Measurements from ENCODE around the gene PEAK3. TPM values are rescaled to one million over a fixed set of nuclear protein-coding genes. Genes with fewer than 3 reads are reported as not detected.

Gene PEAK3
- total and polyA plus RNA-seq, 5 experiments from 2014 or later, result 0.14 to 0.23 (median 0.15) TPM; not detected in 2

DNA sequence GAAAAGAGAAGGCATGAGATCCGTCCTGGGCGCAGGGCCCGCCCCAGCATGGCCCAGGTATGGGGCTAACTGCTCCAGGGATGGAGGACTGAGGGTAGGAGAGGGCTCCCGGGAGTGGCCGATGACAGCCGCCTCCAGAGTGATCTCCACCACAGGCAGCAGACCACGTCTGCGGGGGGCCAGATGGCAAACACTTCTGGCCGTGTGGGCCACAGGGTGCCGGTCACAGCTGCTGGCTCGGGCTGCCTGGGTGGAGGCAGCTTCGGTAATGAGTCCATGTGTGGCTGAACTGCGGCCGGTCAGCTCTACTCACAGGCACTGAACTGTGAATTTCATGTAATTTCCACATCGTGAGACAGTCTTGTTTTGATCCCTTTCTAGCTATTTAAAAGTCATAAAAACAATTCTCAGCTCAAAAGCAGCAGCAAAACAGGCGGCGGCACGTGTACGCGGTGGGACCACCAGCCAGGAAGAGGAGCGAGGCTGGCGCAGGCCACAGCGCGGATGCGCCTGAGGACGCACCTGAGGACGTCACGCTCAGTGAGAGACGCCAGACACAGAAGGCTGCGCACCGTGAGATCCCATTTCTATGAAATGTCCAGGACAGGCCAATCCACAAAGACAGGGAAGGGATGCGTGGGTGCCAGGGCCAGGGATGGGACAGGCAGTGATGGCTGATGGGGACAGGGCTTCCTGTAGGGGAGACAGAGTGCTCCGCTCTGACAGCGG is 42.4 kb upstream of the PEAK3 start:
- ATAC-seq, result no peak
- Mint-ChIP-seq H3K4me3 (peak overlapping the region in 3 of 10 donors; percentile 22 to 48 (median 28)), H3K27ac (peak overlapping the region in 7 of 10 donors; percentile 11 to 69 (median 63)), H3K4me1 (peaks cover 18 to 44% (median 38%) of the 10 kb centered on the region in 4 donors), H3K27me3 (no peaks in the 10 kb centered on the region), H3K36me3 (peaks cover 0 to 40% (median 10%) of the 10 kb centered on the region in 3 donors), H3K9me3 (no peaks in the 10 kb centered on the region)
- no peak for DNase-seq
- POLR2A ChIA-PET, result interaction anchor here (1.3 to 2.9 kb wide), 3 partner anchors 15 to 54 kb away, joined by 3 to 13 read pairs (median 3); no protein-coding TSS in a partner anchor

- POLR2A ChIA-PET, result interaction anchor here (1.1 to 1.3 kb wide), 2 partner anchors 17 to 32 kb away, joined by 3 read pairs; no protein-coding TSS in a partner anchor
- Mint-ChIP-seq H3K4me1 (peaks cover 14 to 46% (median 33%) of the 10 kb centered on the region in 4 donors), H3K36me3 (peaks cover 0 to 40% (median 10%) of the 10 kb centered on the region in 3 donors), H3K4me3 (no peak overlapping the region), H3K9me3 (no peaks in the 10 kb centered on the region), H3K27ac (no peak overlapping the region), H3K27me3 (no peaks in the 10 kb centered on the region)
- DNase-seq, result no peak
- ATAC-seq, result no peak
Measured at GRCh38 chr19:2323707-2324106, 41.7 kb upstream of the PEAK3 start.

- H3K4me1 Mint-ChIP-seq, result peaks cover 6 to 35% (median 18%) of the 10 kb centered on the region in 4 donors
- peaks cover 0 to 37% (median 7%) of the 10 kb centered on the region in 3 donors for H3K36me3 Mint-ChIP-seq
- peaks cover 0 to 3% (median 0%) of the 10 kb centered on the region in 5 donors for H3K27me3 Mint-ChIP-seq
- ATAC-seq (no peak), DNase-seq (no peak)
- POLR2A ChIA-PET, result interaction anchor here (1.0 to 1.7 kb wide), 2 partner anchors 10 to 27 kb away, joined by 3 to 4 read pairs; no protein-coding TSS in a partner anchor
- H3K4me3 Mint-ChIP-seq, result no peak overlapping the region
- no peak overlapping the region for H3K27ac Mint-ChIP-seq
- H3K9me3 Mint-ChIP-seq, result no peaks in the 10 kb centered on the region
Measured at GRCh38 chr19:2321565-2322283, 39.7 kb upstream of the PEAK3 start.

GRCh38 chr19:2320939-2321338 is 39.0 kb upstream of the PEAK3 start:
- H3K4me1 Mint-ChIP-seq, result peaks cover 4 to 29% (median 12%) of the 10 kb centered on the region in 4 donors
- H3K36me3 Mint-ChIP-seq, result peaks cover 0 to 33% (median 4%) of the 10 kb centered on the region in 3 donors
- no peak for DNase-seq

DNA sequence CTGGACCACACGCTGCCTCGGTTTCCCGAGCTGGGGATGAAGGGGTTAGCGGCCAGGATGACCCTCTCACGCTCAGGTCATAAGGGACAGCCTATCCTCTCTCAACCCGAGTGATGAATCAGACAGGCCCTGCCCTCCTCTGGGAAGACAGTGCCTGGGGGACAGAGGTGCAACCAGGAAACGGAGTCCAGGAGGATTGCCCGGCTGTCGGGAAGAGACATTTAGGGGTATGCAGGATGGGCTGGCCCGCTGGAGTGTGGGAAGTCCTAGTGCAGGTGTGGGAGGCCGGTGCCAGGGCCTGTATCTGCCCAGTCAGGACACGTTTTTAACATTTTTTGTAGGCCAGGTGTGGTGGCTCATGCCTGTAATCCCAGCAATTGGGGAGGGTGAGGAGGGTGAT is 38.1 kb upstream of the PEAK3 start:
- POLR2A ChIA-PET, result interaction anchor here (0.6 kb wide), 1 partner anchor 91 kb away, joined by 3 read pairs; no protein-coding TSS in a partner anchor
- Mint-ChIP-seq H3K27me3 (peaks cover under 1 to 4% (median 1%) of the 10 kb centered on the region in 5 donors), H3K36me3 (peaks cover 3 to 29% (median 8%) of the 10 kb centered on the region in 3 donors), H3K27ac (no peak overlapping the region), H3K4me3 (no peak overlapping the region), H3K9me3 (peaks cover under 1 to 12% (median 4%) of the 10 kb centered on the region in 9 donors), H3K4me1 (peaks cover 0 to 29% (median 3%) of the 10 kb centered on the region in 4 donors)
- no peak for ATAC-seq
- DNase-seq, result no peak

More at GRCh38 chr19:2320939-2321338, 39.0 kb upstream of the PEAK3 start:
- Mint-ChIP-seq H3K27me3 (peaks cover 0 to 3% (median 0%) of the 10 kb centered on the region in 5 donors), H3K9me3 (peaks cover 0 to 4% (median 0%) of the 10 kb centered on the region in 9 donors), H3K27ac (peak overlapping the region in 1 of 10 donors; percentile 15), H3K4me3 (no peak overlapping the region)
- POLR2A ChIA-PET, result interaction anchor here (1.0 to 1.7 kb wide), 2 partner anchors 11 to 27 kb away, joined by 3 to 4 read pairs; no protein-coding TSS in a partner anchor
- ATAC-seq, result no peak

DNA sequence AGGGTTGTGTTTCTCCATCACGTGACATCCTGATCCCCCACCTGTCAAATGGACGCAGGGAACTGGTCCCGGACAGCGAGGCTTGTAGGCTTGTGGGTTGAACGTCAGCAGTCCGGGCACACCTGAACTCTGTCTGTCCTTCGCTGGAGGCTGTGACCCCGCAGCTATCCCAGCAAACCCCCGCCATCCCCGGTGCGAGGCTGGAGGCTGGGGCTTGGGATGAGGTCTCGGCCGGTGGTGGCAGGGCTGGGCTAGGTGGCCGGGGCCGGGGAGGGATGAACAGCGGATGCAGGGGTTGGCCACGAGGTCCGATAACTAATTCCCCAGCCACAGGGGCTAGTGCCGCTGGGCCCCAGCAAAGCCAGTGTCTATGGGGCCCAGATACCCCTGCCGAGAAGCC is 37.6 kb upstream of the PEAK3 start:
- Mint-ChIP-seq H3K9me3 (peaks cover 4 to 17% (median 8%) of the 10 kb centered on the region in 9 donors), H3K27ac (no peak overlapping the region), H3K4me1 (peaks cover 0 to 28% (median under 1%) of the 10 kb centered on the region in 4 donors), H3K36me3 (peaks cover 8 to 29% (median 11%) of the 10 kb centered on the region in 3 donors), H3K27me3 (peaks cover 3 to 9% (median 6%) of the 10 kb centered on the region in 5 donors), H3K4me3 (no peak overlapping the region)
- POLR2A ChIA-PET, result interaction anchor here (0.6 to 1.7 kb wide), 4 partner anchors 8 to 91 kb away, joined by 3 to 6 read pairs (median 4); partner anchors contain the start of genes LSM7 and SPPL2B
- DNase-seq (no peak), ATAC-seq (no peak)

DNA sequence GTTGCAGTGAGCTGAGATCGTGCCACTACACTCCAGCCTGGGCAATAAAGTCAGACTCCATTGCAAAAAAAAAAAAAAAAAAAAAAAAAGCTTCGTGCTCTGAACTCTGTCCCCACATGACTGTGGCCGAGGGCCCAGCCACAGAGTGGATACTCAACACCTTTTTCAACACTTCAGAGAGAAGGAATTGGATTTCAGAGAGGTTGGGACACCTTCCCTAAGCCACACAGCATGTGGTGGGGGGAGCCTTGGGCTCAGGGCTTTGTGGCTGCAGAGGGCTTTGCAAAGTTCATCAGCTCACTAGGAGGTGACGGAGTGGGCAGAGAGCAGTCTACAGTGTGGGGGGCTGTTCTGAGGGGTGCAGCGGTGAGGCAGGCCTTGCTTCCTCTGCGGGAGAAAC is 36.9 kb upstream of the PEAK3 start:
- ATAC-seq (no peak), DNase-seq (no peak)
- Mint-ChIP-seq H3K4me3 (no peak overlapping the region), H3K27ac (peak overlapping the region in 2 of 10 donors; percentile 14 to 62), H3K4me1 (peaks cover 0 to 23% (median 0%) of the 10 kb centered on the region in 4 donors), H3K36me3 (peaks cover 8 to 24% (median 8%) of the 10 kb centered on the region in 3 donors), H3K27me3 (peaks cover 3 to 12% (median 10%) of the 10 kb centered on the region in 5 donors), H3K9me3 (peaks cover 4 to 22% (median 9%) of the 10 kb centered on the region in 9 donors)
- POLR2A ChIA-PET, result interaction anchor here (0.6 to 1.7 kb wide), 4 partner anchors 9 to 214 kb away, joined by 3 to 6 read pairs (median 4); partner anchors contain the start of genes LSM7 and SPPL2B

GRCh38 chr19:2317756-2318155 is 35.8 kb upstream of the PEAK3 start:
- DNase-seq (no peak), ATAC-seq (no peak)
- Mint-ChIP-seq H3K9me3 (peaks cover 4 to 27% (median 9%) of the 10 kb centered on the region in 9 donors), H3K27me3 (peaks cover 7 to 20% (median 18%) of the 10 kb centered on the region in 5 donors), H3K27ac (peak overlapping the region in 1 of 10 donors; percentile 40), H3K4me1 (peaks cover 2 to 23% (median 4%) of the 10 kb centered on the region in 4 donors), H3K4me3 (no peak overlapping the region), H3K36me3 (peaks cover 8 to 13% (median 8%) of the 10 kb centered on the region in 3 donors)
- POLR2A ChIA-PET, result interaction anchor here (0.8 kb wide), 1 partner anchor 16 kb away, joined by 4 read pairs; no protein-coding TSS in a partner anchor

- POLR2A ChIA-PET, result interaction anchor here (0.7 to 2.4 kb wide), 3 partner anchors 15 to 28 kb away, joined by 3 to 9 read pairs (median 4); no protein-coding TSS in a partner anchor
- Mint-ChIP-seq H3K4me1 (peaks cover 2 to 23% (median 4%) of the 10 kb centered on the region in 4 donors), H3K36me3 (peaks cover 8 to 9% (median 8%) of the 10 kb centered on the region in 3 donors), H3K27ac (peak overlapping the region in 1 of 10 donors; percentile 40), H3K27me3 (peaks cover 7 to 23% (median 18%) of the 10 kb centered on the region in 5 donors), H3K9me3 (peaks cover 4 to 27% (median 9%) of the 10 kb centered on the region in 9 donors), H3K4me3 (no peak overlapping the region)
- ATAC-seq (no peak), DNase-seq (no peak)
Measured at GRCh38 chr19:2317300-2317699, 35.3 kb upstream of the PEAK3 start.

GRCh38 chr19:2315818-2316353 is 33.9 kb upstream of the PEAK3 start:
- Mint-ChIP-seq H3K36me3 (peaks cover 6 to 8% (median 8%) of the 10 kb centered on the region in 3 donors), H3K27me3 (peaks cover 7 to 28% (median 18%) of the 10 kb centered on the region in 5 donors), H3K4me1 (peaks cover 2 to 23% (median 4%) of the 10 kb centered on the region in 4 donors), H3K4me3 (no peak overlapping the region), H3K27ac (peak overlapping the region in 2 of 10 donors; percentile 6 to 18), H3K9me3 (peaks cover 4 to 27% (median 9%) of the 10 kb centered on the region in 9 donors)
- DNase-seq (no peak), ATAC-seq (peak; percentile 36 to 54)
- POLR2A ChIA-PET, result interaction anchor here (1.0 to 3.4 kb wide), 9 partner anchors 13 to 161 kb away, joined by 3 to 12 read pairs (median 4); partner anchors contain the start of genes LSM7, PEAK3, PLEKHJ1 and SPPL2B

DNA sequence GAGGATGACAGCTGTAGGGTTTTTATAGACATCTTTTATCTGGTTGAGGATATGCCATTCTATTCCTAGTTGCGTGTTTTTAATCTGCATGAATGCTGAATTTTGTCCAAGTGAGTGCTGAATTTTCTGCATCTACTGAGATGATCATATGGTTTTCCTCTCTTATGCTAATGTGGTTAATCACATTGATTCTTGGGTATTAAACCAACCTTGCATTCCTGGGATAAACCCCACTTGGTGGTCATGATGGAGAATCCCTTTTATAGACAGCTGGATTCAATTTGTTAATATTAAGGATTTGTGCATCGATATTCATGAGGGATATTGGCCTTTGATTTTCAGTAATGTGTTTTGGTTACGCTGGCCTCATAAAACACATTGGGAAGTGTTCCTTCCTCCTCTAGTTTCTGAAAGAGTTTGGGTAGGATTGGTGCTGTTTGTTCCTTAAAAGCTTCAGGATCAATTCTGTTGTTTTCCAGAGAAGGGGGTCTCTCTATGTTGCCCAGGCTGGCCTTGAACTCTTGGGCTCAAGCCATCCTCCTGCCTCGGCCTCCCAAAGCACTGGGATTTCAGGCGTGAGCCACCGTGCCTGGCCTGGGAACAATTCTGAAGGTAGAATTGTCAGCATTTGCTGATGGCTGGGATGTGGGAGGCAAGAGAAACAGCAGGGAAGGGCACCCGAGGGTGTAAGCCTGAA is 33.3 kb upstream of the PEAK3 start:
- POLR2A ChIA-PET, result interaction anchor here (0.7 to 3.4 kb wide), 9 partner anchors 7 to 161 kb away, joined by 3 to 12 read pairs (median 4); partner anchors contain the start of genes LSM7, PEAK3, PLEKHJ1 and SPPL2B
- Mint-ChIP-seq H3K4me3 (no peak overlapping the region), H3K9me3 (peaks cover 4 to 27% (median 9%) of the 10 kb centered on the region in 9 donors), H3K27me3 (peaks cover 7 to 34% (median 18%) of the 10 kb centered on the region in 5 donors), H3K36me3 (peaks cover 6 to 8% (median 8%) of the 10 kb centered on the region in 3 donors), H3K27ac (peak overlapping the region in 1 of 10 donors; percentile 6), H3K4me1 (peaks cover 2 to 23% (median 4%) of the 10 kb centered on the region in 4 donors)
- ATAC-seq (no peak), DNase-seq (no peak)

All from naive thymus-derived CD8-positive, alpha-beta T cell (primary cell).